Esophagus muscularis mucosa (tissue), 4 donors: Measurements from ENCODE around the gene TRIM7. TPM values are rescaled to one million over a fixed set of nuclear protein-coding genes. Genes with fewer than 3 reads are reported as not detected.

Experiments used
- DNase-seq: peaks from one replicate; pipeline ENCODE4 v3.0.0-alpha.2; 2017; ENCODE audit errors: extremely low spot score
- H3K27ac ChIP-seq, 4 donors: fragments of 200-600 bp; sonication (generic); replicated peaks in 1 of 4; 1 replicate in 3 of 4; 2 replicates in 1 of 4; pipeline ENCODE4 v1.5.1; 2016 to 2019; ENCODE audit warnings: mild to moderate bottlenecking in 1 of 4
- H3K27me3 ChIP-seq, 4 donors: fragments of 200-600 bp; sonication (generic); one replicate each; pipeline versions ENCODE4 v1.5.1 to v1.6.0; 2016 to 2019
- H3K36me3 ChIP-seq, 4 donors: fragments of 200-600 bp; sonication (generic); one replicate each; pipeline ENCODE4 v1.5.1; 2016 to 2019
- H3K4me1 ChIP-seq, 4 donors: fragments of 200-600 bp; sonication (generic); one replicate each; pipeline ENCODE4 v1.5.1; 2016 to 2019
- H3K4me3 ChIP-seq, 4 donors: fragments of 200-600 bp; sonication (generic); 1 replicate in 2 of 4; 2 replicates in 2 of 4; pipeline ENCODE4 v1.5.1; 2016 to 2019; ENCODE audit warnings: mild to moderate bottlenecking in 4 of 4, moderate library complexity in 1 of 4
- H3K9me3 ChIP-seq, 4 donors: fragments of 200-600 bp; sonication (generic); 1 replicate in 3 of 4; 2 replicates in 1 of 4; pipeline ENCODE4 v1.5.1; 2016 to 2019
- CTCF ChIP-seq, 3 experiments: fragments of 200-600 bp in 2 of 3; fragments of 450-650 bp in 1 of 3; sonication (generic) in 2 of 3; IDR thresholded peaks; one replicate each; pipeline ENCODE4 v1.5.1; 2017 to 2019; ENCODE audit warnings: antibody characterized with exemption in 3 of 3, mild to moderate bottlenecking in 2 of 3, moderate library complexity in 1 of 3
- EP300 ChIP-seq: sonication (generic); formaldehyde crosslinking; IDR thresholded peaks from one replicate; pipeline ENCODE4 v1.6.1; 2017; ENCODE audit warnings: antibody characterized with exemption
- POLR2A ChIP-seq: fragments of 450-650 bp; IDR thresholded peaks from one replicate; pipeline ENCODE4 v1.6.1; 2017; ENCODE audit warnings: antibody characterized with exemption, moderate library complexity, mild to moderate bottlenecking, low read depth
- POLR2AphosphoS5 ChIP-seq, 2 donors: sonication (generic); formaldehyde crosslinking; IDR thresholded peaks; one replicate each; pipeline ENCODE4 v1.6.1; 2017; ENCODE audit warnings: antibody characterized with exemption in 2 of 2
- WGBS: methylation state at CpG from one replicate; pipeline ENCODE4 v1.1.5; 2018; 5-methylcytosine and 5-hydroxymethylcytosine counted together
- intact Hi-C: fragments of 100-400 bp; cut with DNase I; formaldehyde crosslinking; loops from one replicate; pipeline ENCODE4 v1.15.1; 2023
- total RNA-seq, 4 donors: library from RNA; depleted of rRNA; stranded (reverse); fragments of >200 nt; gene quantifications; one replicate each; pipeline versions ENCODE4 v1.1.0 to v1.2.1, GENCODE V29; 2016

The TRIM7 gene
- total RNA-seq, 4 donors from 2014 or later: 2.1 to 5.8 (median 3.4) TPM

GRCh38 chr5:181243564-181244343 is 38.8 kb upstream of the TRIM7 start, which contains the start of gene RACK1:
RACK1 (minus strand) TSS chr5:181243906; CDS start chr5:181243800, 106 bp downstream.
- DNase-seq: peak; percentile 98
- intact Hi-C loops: loop anchor here (2.0 kb wide), 1 partner anchor 19 kb away; no protein-coding TSS in a partner anchor

GRCh38 chr5:181243018-181243563 is 38.1 kb upstream of the TRIM7 start:
- H3K27me3 ChIP-seq: no peaks in the 10 kb centered on the region
- peak overlapping the region; percentile 73 to 81 (median 74) for H3K4me3 ChIP-seq
- DNase-seq: no peak
- H3K4me1 ChIP-seq: peaks cover 43 to 83% (median 68%) of the 10 kb centered on the region in 4 donors
- peak overlapping the region; percentile 92 to 97 (median 94) for H3K27ac ChIP-seq
- intact Hi-C loops: loop anchor here (2.0 kb wide), 1 partner anchor 18 kb away; no protein-coding TSS in a partner anchor
- no peaks in the 10 kb centered on the region for H3K9me3 ChIP-seq
- H3K36me3 ChIP-seq: peaks cover 29 to 43% (median 42%) of the 10 kb centered on the region in 4 donors
- WGBS: under 1% methylated on average over 18 of the region's 25 CpGs
- TF ChIP-seq EP300 (no peak), POLR2A (no peak), POLR2AphosphoS5 (IDR thresholded peaks at IDR 0.05) (no peak), CTCF (IDR thresholded peaks at IDR 0.05) (no peak)

More at GRCh38 chr5:181243564-181244343, 38.8 kb upstream of the TRIM7 start, which contains the start of gene RACK1:
- Histone ChIP-seq H3K9me3 (no peaks in the 10 kb centered on the region), H3K27me3 (no peaks in the 10 kb centered on the region), H3K4me3 (peak within 1 kb of the TSS; percentile 73 to 81 (median 74)), H3K27ac (peak within 1 kb of the TSS; percentile 92 to 97 (median 94)), H3K4me1 (peaks cover 50 to 83% (median 75%) of the 10 kb centered on the region in 4 donors), H3K36me3 (peaks cover 23 to 36% (median 36%) of the 10 kb centered on the region in 4 donors)
- TF ChIP-seq CTCF (IDR thresholded peaks at IDR 0.05) (no peak), POLR2AphosphoS5 (IDR thresholded peaks at IDR 0.05) (peak; percentile 71 to 88), POLR2A (peak; percentile 90), EP300 (no peak)
- under 1% methylated on average over 39 of the region's 50 CpGs for WGBS

GRCh38 chr5:181242031-181242451 is 37.0 kb upstream of the TRIM7 start:
- WGBS: 34% methylated on average over 6 of the region's 6 CpGs
- Histone ChIP-seq H3K4me3 (peak overlapping the region; percentile 73 to 81 (median 74)), H3K27me3 (no peaks in the 10 kb centered on the region), H3K36me3 (peaks cover 40 to 54% (median 53%) of the 10 kb centered on the region in 4 donors), H3K27ac (peak overlapping the region; percentile 92 to 97 (median 94)), H3K9me3 (no peaks in the 10 kb centered on the region), H3K4me1 (peaks cover 37 to 75% (median 58%) of the 10 kb centered on the region in 4 donors)
- DNase-seq: no peak
- intact Hi-C loops: loop anchor here (2.0 kb wide), 1 partner anchor 17 kb away; no protein-coding TSS in a partner anchor
- TF ChIP-seq POLR2AphosphoS5 (IDR thresholded peaks at IDR 0.05) (no peak), POLR2A (no peak), EP300 (no peak), CTCF (IDR thresholded peaks at IDR 0.05) (no peak)

- 37% methylated on average over 6 of the region's 6 CpGs for WGBS
- Histone ChIP-seq H3K9me3 (no peaks in the 10 kb centered on the region), H3K36me3 (peaks cover 45 to 59% (median 58%) of the 10 kb centered on the region in 4 donors), H3K27ac (peak overlapping the region in 3 of 4 donors; percentile 92 to 97 (median 92)), H3K27me3 (no peaks in the 10 kb centered on the region), H3K4me3 (no peak overlapping the region), H3K4me1 (peaks cover 37 to 73% (median 56%) of the 10 kb centered on the region in 4 donors)
- no peak for TF ChIP-seq EP300
- TF ChIP-seq CTCF (IDR thresholded peaks at IDR 0.05): no peak
- no peak for TF ChIP-seq POLR2A
- TF ChIP-seq POLR2AphosphoS5 (IDR thresholded peaks at IDR 0.05): no peak
- no peak for DNase-seq
- intact Hi-C loops: no loop called here
These were observed 36.5 kb upstream of the TRIM7 start for GRCh38 chr5:181241393-181241975.
